ENCODE measurements around the gene RTEL1.

- TF ChIP-seq POLR2A (IDR thresholded peaks at IDR 0.05; ENCODE audit: low read length), result peak; percentile 51
- TF ChIP-seq GATA1 (IDR thresholded peaks at IDR 0.05; ENCODE audit: low read depth, low read length), result no peak
These were observed 32.2 kb upstream of the RTEL1 start for GRCh38 chr20:63625771-63626423.

Measured in erythroblast (primary cell).